ENCODE results near the gene EGLN2.

DNA sequence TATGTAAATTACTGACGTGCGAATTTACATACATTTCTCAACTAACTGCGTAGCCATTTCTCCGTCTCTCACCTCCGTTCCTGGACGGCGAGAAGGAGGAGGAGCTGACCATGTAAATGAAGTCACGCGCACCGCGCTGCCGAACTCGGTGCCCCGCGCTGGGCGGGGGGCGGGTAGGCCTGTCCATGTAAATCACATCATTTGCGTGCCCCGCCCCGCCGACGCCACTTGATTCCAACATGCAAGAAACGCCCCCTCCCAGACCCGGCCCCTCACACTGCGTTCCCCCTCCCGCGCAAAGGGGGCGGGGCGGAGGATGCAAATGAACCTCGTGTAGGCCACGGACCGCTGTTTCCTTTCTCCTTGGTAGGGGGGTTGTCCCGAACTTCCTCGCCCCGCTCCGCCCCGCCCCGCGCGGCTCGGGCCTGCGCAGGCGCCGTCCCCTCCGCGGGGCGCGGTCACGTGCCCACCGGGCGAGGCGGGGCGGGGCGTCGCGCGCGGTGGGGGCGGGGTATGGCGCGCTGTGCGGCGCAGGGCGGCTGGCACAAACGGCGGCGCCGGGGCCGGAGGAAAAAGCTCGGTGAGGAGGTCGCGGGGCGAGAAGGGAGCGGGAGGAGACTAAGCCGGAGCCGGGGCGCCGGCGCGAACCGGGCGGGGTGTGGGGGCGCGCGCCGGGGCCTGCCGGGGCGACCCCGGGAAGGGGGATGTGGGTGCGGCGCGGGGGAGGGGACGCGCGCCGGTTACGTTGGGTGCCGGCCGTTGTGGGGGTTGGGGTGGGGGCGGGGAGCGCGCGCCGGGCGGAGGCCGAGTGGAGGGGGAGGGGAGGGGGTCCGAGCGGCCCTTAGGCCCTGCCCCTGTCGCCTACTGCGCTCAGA is at the start of gene EGLN2:
- peak; percentile 40 to 76 for TF ChIP-seq POLR2A (IDR thresholded peaks at IDR 0.05)
- peak in 1 of 4 donors; percentile 44 for TF ChIP-seq EP300 (IDR thresholded peaks at IDR 0.05)
- TF ChIP-seq, protein P1, sequence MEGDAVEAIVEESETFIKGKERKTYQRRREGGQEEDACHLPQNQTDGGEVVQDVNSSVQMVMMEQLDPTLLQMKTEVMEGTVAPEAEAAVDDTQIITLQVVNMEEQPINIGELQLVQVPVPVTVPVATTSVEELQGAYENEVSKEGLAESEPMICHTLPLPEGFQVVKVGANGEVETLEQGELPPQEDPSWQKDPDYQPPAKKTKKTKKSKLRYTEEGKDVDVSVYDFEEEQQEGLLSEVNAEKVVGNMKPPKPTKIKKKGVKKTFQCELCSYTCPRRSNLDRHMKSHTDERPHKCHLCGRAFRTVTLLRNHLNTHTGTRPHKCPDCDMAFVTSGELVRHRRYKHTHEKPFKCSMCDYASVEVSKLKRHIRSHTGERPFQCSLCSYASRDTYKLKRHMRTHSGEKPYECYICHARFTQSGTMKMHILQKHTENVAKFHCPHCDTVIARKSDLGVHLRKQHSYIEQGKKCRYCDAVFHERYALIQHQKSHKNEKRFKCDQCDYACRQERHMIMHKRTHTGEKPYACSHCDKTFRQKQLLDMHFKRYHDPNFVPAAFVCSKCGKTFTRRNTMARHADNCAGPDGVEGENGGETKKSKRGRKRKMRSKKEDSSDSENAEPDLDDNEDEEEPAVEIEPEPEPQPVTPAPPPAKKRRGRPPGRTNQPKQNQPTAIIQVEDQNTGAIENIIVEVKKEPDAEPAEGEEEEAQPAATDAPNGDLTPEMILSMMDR (IDR thresholded peaks at IDR 0.05) = no peak
- TF ChIP-seq POLR2AphosphoS5 (IDR thresholded peaks at IDR 0.05) = peak; percentile 76 to 92 (median 88)

All from sigmoid colon (tissue), 4 donors.